IgD-negative memory B cell (primary cell): ENCODE results near the gene NLN. TPM values are rescaled to one million over a fixed set of nuclear protein-coding genes. Genes with fewer than 3 reads are reported as not detected.
"Not testable (repeated sequence)": the region's sequence is repeated elsewhere in the genome, so short reads cannot be mapped to it uniquely, and the experiment has no call there.

ENCODE experiments used
- H3K27ac Mint-ChIP-seq, 3 donors: one replicate each; pipeline ENCODE4 v1.8.0; 2020 to 2022; ENCODE audit warnings: mild to moderate bottlenecking in 3 of 3, mixed read lengths in 3 of 3, moderate library complexity in 1 of 3
- H3K27me3 Mint-ChIP-seq: one replicate; pipeline ENCODE4 v1.8.0; 2021; ENCODE audit warnings: mixed read lengths
- H3K36me3 Mint-ChIP-seq: one replicate; pipeline ENCODE4 v1.8.0; 2020; ENCODE audit warnings: mild to moderate bottlenecking, mixed read lengths
- H3K4me1 Mint-ChIP-seq, 3 donors: one replicate each; pipeline ENCODE4 v1.8.0; 2020 to 2022; ENCODE audit warnings: mixed read lengths in 3 of 3, mild to moderate bottlenecking in 1 of 3
- H3K4me3 Mint-ChIP-seq, 4 donors: one replicate each; pipeline ENCODE4 v1.8.0; 2020 to 2022; ENCODE audit warnings: mild to moderate bottlenecking in 4 of 4, mixed read lengths in 4 of 4, moderate library complexity in 3 of 4
- H3K9me3 Mint-ChIP-seq, 3 donors: one replicate each; pipeline ENCODE4 v1.8.0; 2020 to 2021; ENCODE audit warnings: mixed read lengths in 3 of 3, mild to moderate bottlenecking in 1 of 3
- polyA plus RNA-seq: library from polyadenylated mRNA; unstranded; fragments of 300-500 nt; fragmentation: Illumina TruSeq; gene quantifications from one replicate; pipeline ENCODE4 v1.2.3, GENCODE V29; 2021

The NLN gene
- polyA plus RNA-seq, 1 donor from 2014 or later = 3.6 TPM

DNA sequence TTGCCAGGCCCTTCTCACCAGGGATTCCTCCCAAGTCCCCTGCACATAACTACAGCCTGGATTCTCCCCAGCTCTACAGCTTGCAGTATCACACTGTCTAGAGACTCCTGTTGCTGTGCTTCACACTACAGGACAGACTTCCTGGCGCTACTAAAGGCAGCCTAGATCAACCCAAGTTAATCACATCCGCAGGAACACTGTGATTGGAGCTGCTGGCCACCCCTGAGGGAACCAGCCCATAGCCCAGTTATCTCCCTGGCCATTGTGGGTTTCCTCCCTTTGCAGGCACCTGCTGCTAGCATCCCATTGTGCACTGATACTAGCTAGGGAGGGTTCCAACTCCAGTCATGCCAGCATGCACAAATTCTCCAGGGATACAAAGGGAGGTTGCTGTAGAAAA lies 53.5 kb downstream of the NLN start:
- Mint-ChIP-seq H3K27ac (no peak overlapping the region), H3K27me3 (no peaks in the 10 kb centered on the region), H3K4me1 (peaks cover 6 to 9% (median 6%) of the 10 kb centered on the region in 3 donors), H3K36me3 (peaks cover 7% of the 10 kb centered on the region), H3K4me3 (no peak overlapping the region), H3K9me3 (no peaks in the 10 kb centered on the region)

GRCh38 chr5:65776441-65777141 lies 54.6 kb downstream of the NLN start:
- H3K9me3 Mint-ChIP-seq = no peaks in the 10 kb centered on the region

GRCh38 chr5:65778126-65778525 lies 56.1 kb downstream of the NLN start:
- no peak overlapping the region for H3K4me3 Mint-ChIP-seq
- no peaks in the 10 kb centered on the region for H3K9me3 Mint-ChIP-seq
- H3K36me3 Mint-ChIP-seq = peaks cover 7% of the 10 kb centered on the region
- H3K4me1 Mint-ChIP-seq = peaks cover 6 to 9% (median 6%) of the 10 kb centered on the region in 3 donors
- H3K27ac Mint-ChIP-seq = no peak overlapping the region
- no peaks in the 10 kb centered on the region for H3K27me3 Mint-ChIP-seq

More at GRCh38 chr5:65776441-65777141, 54.6 kb downstream of the NLN start:
- no peak overlapping the region for H3K4me3 Mint-ChIP-seq
- no peak overlapping the region for H3K27ac Mint-ChIP-seq
- H3K36me3 Mint-ChIP-seq = peaks cover 7% of the 10 kb centered on the region
- peaks cover 6 to 9% (median 6%) of the 10 kb centered on the region in 3 donors for H3K4me1 Mint-ChIP-seq
- H3K27me3 Mint-ChIP-seq = no peaks in the 10 kb centered on the region

DNA sequence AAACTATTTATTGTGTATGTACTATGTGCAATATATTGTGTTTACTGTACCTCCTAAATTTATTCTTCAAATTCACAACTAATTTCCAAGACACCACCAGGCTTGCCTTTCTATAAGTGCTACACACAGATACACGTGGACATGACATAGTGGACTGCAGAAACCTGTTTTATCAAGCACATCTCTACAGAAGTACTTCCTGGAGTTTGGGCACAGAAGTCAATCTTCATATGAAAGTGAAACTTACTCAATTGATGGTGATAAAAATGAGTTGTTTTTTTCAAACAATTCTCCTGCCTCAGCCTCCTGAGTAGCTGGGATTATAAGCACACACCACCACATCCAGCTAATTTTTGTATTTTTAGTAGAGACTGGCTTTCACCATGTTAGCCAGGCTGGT lies 57.6 kb downstream of the NLN start:
- Mint-ChIP-seq H3K27me3 (no peaks in the 10 kb centered on the region), H3K4me1 (peaks cover 6 to 9% (median 6%) of the 10 kb centered on the region in 3 donors), H3K9me3 (no peaks in the 10 kb centered on the region), H3K4me3 (no peak overlapping the region), H3K27ac (no peak overlapping the region), H3K36me3 (peaks cover 7% of the 10 kb centered on the region)

GRCh38 chr5:65788296-65788695 lies 66.3 kb downstream of the NLN start:
- H3K9me3 Mint-ChIP-seq, H3K36me3 Mint-ChIP-seq, H3K4me3 Mint-ChIP-seq, H3K27me3 Mint-ChIP-seq, H3K27ac Mint-ChIP-seq, H3K4me1 Mint-ChIP-seq: not testable (repeated sequence)

GRCh38 chr5:65790371-65791163 lies 68.6 kb downstream of the NLN start:
- Mint-ChIP-seq H3K4me1 (peaks cover 8 to 10% (median 10%) of the 10 kb centered on the region in 3 donors), H3K4me3 (peak overlapping the region in 1 of 4 donors; percentile 52), H3K27me3 (no peaks in the 10 kb centered on the region), H3K9me3 (peaks cover 0 to 8% (median 2%) of the 10 kb centered on the region in 3 donors), H3K36me3 (peaks cover 15% of the 10 kb centered on the region), H3K27ac (peak overlapping the region; percentile 28 to 53 (median 28))

- Mint-ChIP-seq H3K36me3 (peaks cover 17% of the 10 kb centered on the region), H3K4me3 (no peak overlapping the region), H3K9me3 (peaks cover 0 to 8% (median 2%) of the 10 kb centered on the region in 3 donors), H3K27me3 (no peaks in the 10 kb centered on the region), H3K4me1 (peaks cover 8 to 10% (median 10%) of the 10 kb centered on the region in 3 donors), H3K27ac (no peak overlapping the region)
Measured at GRCh38 chr5:65791712-65792673, 70.0 kb downstream of the NLN start.

DNA sequence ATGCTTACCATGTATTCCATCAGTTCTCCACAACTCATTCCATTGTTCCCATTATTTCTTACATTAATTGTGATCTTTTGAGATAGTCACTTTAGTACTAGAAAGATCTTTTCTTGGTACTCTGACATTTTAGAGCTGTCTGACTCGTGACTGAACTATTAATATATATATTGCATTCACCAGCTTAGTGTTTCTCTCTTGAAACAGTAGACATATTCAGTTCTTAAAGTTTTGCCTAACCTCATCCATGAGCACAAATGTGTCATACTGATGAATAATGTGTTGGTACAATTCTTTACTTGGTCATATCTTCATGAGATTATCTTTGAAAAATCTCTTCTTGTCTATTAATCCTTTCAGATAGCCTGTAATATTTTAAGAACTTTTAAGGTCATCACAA lies 74.3 kb downstream of the NLN start:
- no peaks in the 10 kb centered on the region for H3K9me3 Mint-ChIP-seq
- H3K27me3 Mint-ChIP-seq = no peaks in the 10 kb centered on the region
- no peaks in the 10 kb centered on the region for H3K4me1 Mint-ChIP-seq
- H3K4me3 Mint-ChIP-seq = no peak overlapping the region
- H3K36me3 Mint-ChIP-seq = peaks cover 8% of the 10 kb centered on the region
- no peak overlapping the region for H3K27ac Mint-ChIP-seq

DNA sequence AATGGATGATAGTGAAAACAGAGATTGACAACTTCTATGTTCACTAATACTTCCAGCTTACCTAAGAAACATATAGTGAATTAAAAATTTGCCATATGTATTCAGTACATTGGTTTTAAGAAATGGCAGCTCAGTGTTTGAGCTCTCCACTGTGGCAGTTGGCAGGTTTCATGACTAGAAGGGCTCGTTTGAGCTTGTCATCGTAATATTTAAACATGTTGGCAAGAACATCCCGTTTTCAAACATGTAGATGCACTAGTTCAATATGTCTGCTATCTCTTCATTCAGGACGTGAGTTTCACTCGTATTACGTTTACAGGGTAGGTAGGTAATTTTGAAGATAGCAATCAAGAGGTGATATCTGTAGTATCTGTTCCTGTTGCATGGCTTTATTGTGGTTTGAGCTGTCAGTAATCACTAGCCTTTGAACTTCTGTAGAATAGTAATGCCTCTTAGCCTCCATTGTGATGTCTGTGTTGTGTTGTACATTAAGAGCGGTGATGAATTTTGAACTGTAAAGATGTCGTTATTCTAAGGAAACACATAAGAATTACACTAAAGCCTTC lies 74.8 kb downstream of the NLN start:
- Mint-ChIP-seq H3K27me3 (no peaks in the 10 kb centered on the region), H3K36me3 (peaks cover 8% of the 10 kb centered on the region), H3K27ac (no peak overlapping the region), H3K4me1 (no peaks in the 10 kb centered on the region), H3K9me3 (no peaks in the 10 kb centered on the region), H3K4me3 (no peak overlapping the region)

GRCh38 chr5:65797481-65797880 lies 75.5 kb downstream of the NLN start:
- Mint-ChIP-seq H3K4me1 (no peaks in the 10 kb centered on the region), H3K27ac (no peak overlapping the region), H3K4me3 (no peak overlapping the region), H3K36me3 (peaks cover 8% of the 10 kb centered on the region), H3K9me3 (peaks cover 0 to 2% (median 0%) of the 10 kb centered on the region in 3 donors), H3K27me3 (no peaks in the 10 kb centered on the region)

GRCh38 chr5:65799857-65800256 lies 77.9 kb downstream of the NLN start:
- no peak overlapping the region for H3K4me3 Mint-ChIP-seq
- peaks cover 4% of the 10 kb centered on the region for H3K36me3 Mint-ChIP-seq
- no peaks in the 10 kb centered on the region for H3K4me1 Mint-ChIP-seq
- H3K27ac Mint-ChIP-seq = no peak overlapping the region
- H3K27me3 Mint-ChIP-seq = no peaks in the 10 kb centered on the region
- peaks cover 0 to 2% (median 0%) of the 10 kb centered on the region in 3 donors for H3K9me3 Mint-ChIP-seq

DNA sequence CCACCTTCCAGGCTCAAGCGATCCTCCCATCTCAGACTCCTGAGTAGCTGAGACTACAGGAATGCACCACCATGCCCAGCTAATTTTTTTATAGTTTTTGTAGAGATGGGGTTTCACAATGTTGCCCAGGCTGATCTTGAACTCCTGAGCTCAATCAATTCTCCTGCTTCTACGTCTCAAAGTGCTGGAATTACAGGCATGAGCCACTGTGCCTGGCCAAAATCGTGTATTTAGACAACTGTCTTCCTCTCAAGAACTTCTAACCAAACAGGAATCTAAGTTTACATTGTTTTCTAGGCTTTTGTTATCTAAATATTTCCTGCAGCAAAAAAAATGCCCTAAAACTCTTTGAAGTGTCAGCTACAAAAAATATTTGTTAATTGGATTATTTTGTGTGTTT lies 78.8 kb downstream of the NLN start:
- H3K4me3 Mint-ChIP-seq = no peak overlapping the region
- H3K36me3 Mint-ChIP-seq = peaks cover 7% of the 10 kb centered on the region

DNA sequence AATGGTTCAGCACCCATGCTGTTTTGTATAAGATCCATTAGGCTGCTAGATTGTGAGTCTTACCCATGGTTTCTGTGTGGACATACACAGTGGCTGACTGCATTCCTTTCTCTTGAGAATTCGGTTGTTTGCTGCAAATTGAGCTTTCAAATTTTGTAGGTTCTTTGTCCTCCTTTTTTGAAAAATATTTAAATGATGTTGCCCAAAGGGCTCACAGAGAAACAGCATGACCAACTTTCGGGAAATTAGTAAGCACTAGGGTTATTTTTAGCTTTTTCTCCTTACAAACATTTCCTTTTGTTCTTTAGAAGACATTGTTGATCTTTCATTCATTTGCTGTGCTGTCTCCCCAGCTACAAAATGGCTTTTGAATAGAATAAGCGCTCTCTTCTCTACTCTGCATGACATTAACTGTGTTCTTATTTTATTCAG lies 79.4 kb downstream of the NLN start:
- Mint-ChIP-seq H3K9me3 (peaks cover 0 to 2% (median 0%) of the 10 kb centered on the region in 3 donors), H3K4me1 (no peaks in the 10 kb centered on the region), H3K27me3 (no peaks in the 10 kb centered on the region), H3K27ac (no peak overlapping the region), H3K36me3 (peaks cover 5% of the 10 kb centered on the region), H3K4me3 (no peak overlapping the region)

More for the DNA sequence above, 78.8 kb downstream of the NLN start:
- no peak overlapping the region for H3K27ac Mint-ChIP-seq
- H3K9me3 Mint-ChIP-seq = peaks cover 0 to 2% (median 0%) of the 10 kb centered on the region in 3 donors
- H3K4me1 Mint-ChIP-seq = no peaks in the 10 kb centered on the region
- no peaks in the 10 kb centered on the region for H3K27me3 Mint-ChIP-seq

DNA sequence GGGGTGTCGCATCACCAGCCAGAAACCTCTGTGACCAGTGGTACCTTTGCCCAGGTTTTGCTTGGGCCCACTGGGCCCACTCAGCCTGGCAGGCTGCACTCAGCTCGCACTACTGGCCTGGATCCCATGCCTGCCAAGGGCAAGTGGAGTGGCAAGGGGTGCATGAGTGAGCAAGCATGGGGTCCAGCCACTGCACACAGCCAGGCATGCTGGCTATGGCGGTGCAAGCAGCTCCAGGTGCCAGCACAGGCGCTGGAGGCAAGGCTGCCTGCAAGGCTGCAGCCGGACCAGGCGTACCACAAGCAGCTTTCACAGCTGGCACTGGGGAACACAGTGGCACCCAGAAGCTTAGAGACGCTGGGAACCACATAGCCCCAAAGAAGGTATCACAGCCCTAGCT lies 80.1 kb downstream of the NLN start:
- Mint-ChIP-seq H3K9me3 (peaks cover 0 to 2% (median 0%) of the 10 kb centered on the region in 3 donors), H3K4me1 (no peaks in the 10 kb centered on the region), H3K27ac (no peak overlapping the region), H3K27me3 (no peaks in the 10 kb centered on the region), H3K4me3 (peak overlapping the region in 1 of 4 donors; percentile 43), H3K36me3 (peaks cover 5% of the 10 kb centered on the region)
